ENCODE measurements around the gene VASP. TPM values are rescaled to one million over a fixed set of nuclear protein-coding genes. Genes with fewer than 3 reads are reported as not detected.

VASP gene
- total RNA-seq, 1 donor = 71.3 TPM

DNA sequence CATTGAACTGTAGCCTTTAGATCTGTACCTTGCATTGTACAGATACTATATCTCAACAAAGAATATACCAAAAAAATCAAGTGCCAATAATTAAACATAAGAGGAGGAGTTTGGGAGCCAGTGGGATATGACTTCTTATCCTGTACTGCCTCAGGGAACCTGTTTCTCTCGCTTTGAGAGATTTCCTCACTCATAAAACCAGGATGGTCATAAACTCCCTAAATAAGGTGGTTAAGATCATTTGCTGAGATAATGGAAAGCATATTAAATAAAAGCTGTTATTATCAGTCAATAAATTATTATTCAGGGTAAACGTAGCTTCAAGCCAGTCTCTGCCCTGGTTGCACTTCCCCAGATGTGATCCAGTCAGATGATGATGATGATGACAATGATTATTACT, 60.3 kb downstream of the VASP start:
- no peaks in the 10 kb centered on the region for H3K27me3 ChIP-seq (ENCODE audit: insufficient read depth, low read length)
- H3K4me3 ChIP-seq (ENCODE audit: insufficient read depth, low read length) = no peak overlapping the region
- H3K27ac ChIP-seq (ENCODE audit: low read depth, low read length) = peak overlapping the region; percentile 11
- H2AFZ ChIP-seq (ENCODE audit: low read length) = no peak overlapping the region
- no peaks in the 10 kb centered on the region for H3K9me3 ChIP-seq (ENCODE audit: low read depth, low read length)
- H4K20me1 ChIP-seq (ENCODE audit: insufficient read depth, low read length) = peaks cover 19% of the 10 kb centered on the region
- DNase-seq (ENCODE audit: insufficient read length, low spot score, missing footprints) = no peak
- H3K4me1 ChIP-seq (ENCODE audit: insufficient read depth, low read length) = peaks cover 9% of the 10 kb centered on the region
- H3K79me2 ChIP-seq (ENCODE audit: insufficient read depth, low read length) = peaks cover 21% of the 10 kb centered on the region
- H3K36me3 ChIP-seq (ENCODE audit: insufficient read depth, low read length) = no peaks in the 10 kb centered on the region
- no peak overlapping the region for H3K4me2 ChIP-seq (ENCODE audit: insufficient read depth, low read length)
- TF ChIP-seq, protein P1, sequence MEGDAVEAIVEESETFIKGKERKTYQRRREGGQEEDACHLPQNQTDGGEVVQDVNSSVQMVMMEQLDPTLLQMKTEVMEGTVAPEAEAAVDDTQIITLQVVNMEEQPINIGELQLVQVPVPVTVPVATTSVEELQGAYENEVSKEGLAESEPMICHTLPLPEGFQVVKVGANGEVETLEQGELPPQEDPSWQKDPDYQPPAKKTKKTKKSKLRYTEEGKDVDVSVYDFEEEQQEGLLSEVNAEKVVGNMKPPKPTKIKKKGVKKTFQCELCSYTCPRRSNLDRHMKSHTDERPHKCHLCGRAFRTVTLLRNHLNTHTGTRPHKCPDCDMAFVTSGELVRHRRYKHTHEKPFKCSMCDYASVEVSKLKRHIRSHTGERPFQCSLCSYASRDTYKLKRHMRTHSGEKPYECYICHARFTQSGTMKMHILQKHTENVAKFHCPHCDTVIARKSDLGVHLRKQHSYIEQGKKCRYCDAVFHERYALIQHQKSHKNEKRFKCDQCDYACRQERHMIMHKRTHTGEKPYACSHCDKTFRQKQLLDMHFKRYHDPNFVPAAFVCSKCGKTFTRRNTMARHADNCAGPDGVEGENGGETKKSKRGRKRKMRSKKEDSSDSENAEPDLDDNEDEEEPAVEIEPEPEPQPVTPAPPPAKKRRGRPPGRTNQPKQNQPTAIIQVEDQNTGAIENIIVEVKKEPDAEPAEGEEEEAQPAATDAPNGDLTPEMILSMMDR (IDR thresholded peaks at IDR 0.05; ENCODE audit: extremely low read depth, low read depth, low read length) = no peak

DNA sequence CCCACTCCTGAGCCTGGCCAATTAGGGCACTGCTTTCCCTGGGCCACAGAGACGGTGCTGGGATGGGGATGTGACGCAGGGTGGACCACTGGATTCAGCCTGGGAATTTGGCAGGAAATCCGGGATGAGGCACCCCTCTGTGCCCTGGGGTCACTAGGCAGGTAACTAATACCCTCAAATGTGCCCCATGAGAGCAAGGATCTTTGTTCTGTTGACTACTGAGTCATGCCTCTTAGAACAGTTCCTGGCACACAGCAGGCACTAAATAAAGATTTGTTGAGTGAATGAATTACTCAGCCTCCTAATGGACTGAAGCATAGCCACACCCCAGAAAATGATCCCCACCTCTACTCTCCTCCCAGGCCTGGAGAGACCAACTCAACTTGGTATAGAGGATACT, 61.5 kb downstream of the VASP start:
- peaks cover 16% of the 10 kb centered on the region for H4K20me1 ChIP-seq (ENCODE audit: insufficient read depth, low read length)
- H3K9me3 ChIP-seq (ENCODE audit: low read depth, low read length) = no peaks in the 10 kb centered on the region
- no peak overlapping the region for H3K4me2 ChIP-seq (ENCODE audit: insufficient read depth, low read length)
- H3K79me2 ChIP-seq (ENCODE audit: insufficient read depth, low read length) = peaks cover 29% of the 10 kb centered on the region
- peak; percentile 86 for DNase-seq (ENCODE audit: insufficient read length, low spot score, missing footprints)
- H3K27me3 ChIP-seq (ENCODE audit: insufficient read depth, low read length) = no peaks in the 10 kb centered on the region
- peaks cover 9% of the 10 kb centered on the region for H3K4me1 ChIP-seq (ENCODE audit: insufficient read depth, low read length)
- no peak overlapping the region for H2AFZ ChIP-seq (ENCODE audit: low read length)
- no peak overlapping the region for H3K4me3 ChIP-seq (ENCODE audit: insufficient read depth, low read length)
- TF ChIP-seq, protein P1 (IDR thresholded peaks at IDR 0.05; ENCODE audit: extremely low read depth, low read depth, low read length) = no peak
- H3K36me3 ChIP-seq (ENCODE audit: insufficient read depth, low read length) = no peaks in the 10 kb centered on the region
- peak overlapping the region; percentile 60 for H3K27ac ChIP-seq (ENCODE audit: low read depth, low read length)

DNA sequence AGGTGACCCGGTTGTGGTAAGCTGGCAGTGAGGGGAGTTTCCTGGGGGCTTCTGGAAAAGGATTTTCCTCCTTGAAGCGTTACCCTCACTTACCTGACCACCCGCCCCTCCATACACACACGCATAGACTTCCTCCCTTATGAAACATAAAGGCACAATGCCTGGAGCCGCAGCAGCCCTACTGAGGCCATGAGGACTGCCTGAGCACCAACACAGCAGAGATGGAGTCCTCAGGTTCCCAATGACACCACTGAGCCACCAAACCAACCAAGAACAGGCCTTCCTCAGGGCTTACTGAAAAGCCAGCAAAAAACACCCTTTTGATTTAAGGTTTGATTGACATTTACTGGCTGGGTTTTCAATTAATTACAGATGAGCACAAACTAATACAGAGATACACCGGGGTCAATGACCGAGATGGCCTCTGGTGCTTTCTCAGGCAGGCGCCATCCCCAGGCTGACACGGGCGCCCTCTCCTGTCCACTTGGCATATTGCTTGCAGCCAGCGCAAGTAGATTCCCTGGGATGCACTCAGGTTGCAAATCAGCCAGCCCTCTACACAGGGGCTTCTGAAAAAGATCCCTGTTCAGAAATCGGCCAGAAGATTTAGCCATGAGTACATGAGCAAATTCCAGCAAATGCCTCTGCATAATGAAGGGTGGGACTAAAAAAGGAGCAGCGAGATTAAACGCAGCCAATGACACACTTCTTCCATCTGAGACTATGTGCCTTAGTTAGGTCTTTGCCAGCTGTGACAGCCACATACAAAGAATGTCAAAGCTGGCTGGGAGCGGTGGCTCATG, 62.5 kb downstream of the VASP start:
- H3K4me2 ChIP-seq (ENCODE audit: insufficient read depth, low read length) = no peak overlapping the region

More for the DNA sequence above, 62.5 kb downstream of the VASP start:
- H3K36me3 ChIP-seq (ENCODE audit: insufficient read depth, low read length) = no peaks in the 10 kb centered on the region
- H4K20me1 ChIP-seq (ENCODE audit: insufficient read depth, low read length) = peaks cover 15% of the 10 kb centered on the region
- H3K4me1 ChIP-seq (ENCODE audit: insufficient read depth, low read length) = peaks cover 9% of the 10 kb centered on the region
- H3K79me2 ChIP-seq (ENCODE audit: insufficient read depth, low read length) = peaks cover 31% of the 10 kb centered on the region
- H3K27me3 ChIP-seq (ENCODE audit: insufficient read depth, low read length) = no peaks in the 10 kb centered on the region
- no peak overlapping the region for H2AFZ ChIP-seq (ENCODE audit: low read length)
- no peak overlapping the region for H3K27ac ChIP-seq (ENCODE audit: low read depth, low read length)
- no peaks in the 10 kb centered on the region for H3K9me3 ChIP-seq (ENCODE audit: low read depth, low read length)
- no peak overlapping the region for H3K4me3 ChIP-seq (ENCODE audit: insufficient read depth, low read length)
- no peak for DNase-seq (ENCODE audit: insufficient read length, low spot score, missing footprints)
- TF ChIP-seq, protein P1 (IDR thresholded peaks at IDR 0.05; ENCODE audit: extremely low read depth, low read depth, low read length) = peak; percentile 74
